Left ventricle myocardium inferior (tissue), 1 donor: Measurements from ENCODE around the gene AGO3. TPM values are rescaled to one million over a fixed set of nuclear protein-coding genes. Genes with fewer than 3 reads are reported as not detected.

Experiments
- DNase-seq: peaks from one replicate; pipeline ENCODE4 v3.0.0-alpha.2; 2020
- H3K27ac ChIP-seq: fragments of 200-600 bp; replicated peaks from 2 replicates; pipeline ENCODE4 v1.8.0; 2021
- H3K27me3 ChIP-seq: fragments of 200-600 bp; 2 replicates; pipeline ENCODE4 v1.8.0; 2021; ENCODE audit warnings: low read depth
- H3K36me3 ChIP-seq: fragments of 200-600 bp; 2 replicates; pipeline ENCODE4 v1.8.0; 2021
- H3K4me1 ChIP-seq: fragments of 200-600 bp; 2 replicates; pipeline ENCODE4 v1.8.0; 2021
- H3K4me3 ChIP-seq: fragments of 200-600 bp; 2 replicates; pipeline ENCODE4 v1.8.0; 2021; ENCODE audit warnings: mild to moderate bottlenecking, moderate library complexity
- H3K9me3 ChIP-seq: fragments of 200-600 bp; replicated peaks from 2 replicates; pipeline ENCODE4 v1.8.0; 2021
- CTCF ChIP-seq: fragments of 200-600 bp; IDR thresholded peaks from 2 replicates; pipeline ENCODE4 v1.8.0; 2021; ENCODE audit warnings: antibody characterized with exemption, mild to moderate bottlenecking, borderline replicate concordance
- intact Hi-C: fragments of 100-400 bp; cut with micrococcal nuclease; formaldehyde crosslinking; loops from one replicate; pipeline ENCODE4 v1.11.0; 2022
- total RNA-seq: library from RNA; stranded (reverse); fragmentation: NEBNext Ultra II Directional; extraction: Animal tissue kit (Norgen Biotek cat#: 25700); gene quantifications from one replicate; pipeline ENCODE4 v1.2.1, GENCODE V29; 2021
- donor health status: DM: no; HTN: yes; CAD: no; lungs with severe emphysema.

AGO3 gene
- total RNA-seq, 1 donor from 2014 or later, result 12.1 TPM

GRCh38 chr1:36119456-36119855, 188.6 kb downstream of the AGO3 start:
- no peak for TF ChIP-seq CTCF
- no peak overlapping the region for H3K4me3 ChIP-seq
- no peak overlapping the region for H3K27ac ChIP-seq
- H3K36me3 ChIP-seq, result no peaks in the 10 kb centered on the region
- intact Hi-C loops, result no loop called here
- H3K4me1 ChIP-seq, result peaks cover 10% of the 10 kb centered on the region
- no peaks in the 10 kb centered on the region for H3K9me3 ChIP-seq
- no peak for DNase-seq
- H3K27me3 ChIP-seq, result peaks cover 6% of the 10 kb centered on the region

Other genes with a start within 250 kb of the AGO3 start
- gene C1orf216, start 212.2 kb upstream of the AGO3 start, total RNA-seq, result 9.8 TPM
- gene CLSPN, start 161.1 kb upstream of the AGO3 start, total RNA-seq, result 0.49 TPM
- gene AGO4, start 123.1 kb upstream of the AGO3 start, total RNA-seq, result 14.6 TPM
- gene AGO1, start 47.9 kb upstream of the AGO3 start, total RNA-seq, result 18.8 TPM
- not detected for gene TEKT2, start 153.0 kb downstream of the AGO3 start, total RNA-seq
- gene ADPRS, start 157.8 kb downstream of the AGO3 start, total RNA-seq, result 17.8 TPM
- gene COL8A2, start 194.1 kb downstream of the AGO3 start, total RNA-seq, result 1.2 TPM
- gene TRAPPC3, start 218.4 kb downstream of the AGO3 start, total RNA-seq, result 54.6 TPM
- 363 TPM for gene MAP7D1, start 225.1 kb downstream of the AGO3 start, total RNA-seq